IMR-90 (cell line): ENCODE measurements around the gene TAC4. TPM values are rescaled to one million over a fixed set of nuclear protein-coding genes. Genes with fewer than 3 reads are reported as not detected.

Experiments
- ATAC-seq: fragments of 200-7000 bp; cut with Tn5 transposase; 2 replicates; pipeline ENCODE4 v1.9.1; 2020; ENCODE audit warnings: low read depth, mild to moderate bottlenecking, moderate library complexity
- BruUV-seq: library from RNA; stranded (reverse); fragments of 400-500 nt; replicated peaks from 2 replicates; lab custom pipeline; 2021; lab: Mats Ljungman, UMichigan
- CTCF ChIA-PET: fragments of 300-600 bp; formaldehyde crosslinking; extraction: SDS; loops from one replicate; lab custom pipeline; 2021; ENCODE audit warnings: antibody characterized with exemption; lab: Yijun Ruan, JAX
- POLR2A ChIA-PET: fragments of 300-600 bp; sonication (Branson Sonifier 250); formaldehyde crosslinking; loops from one replicate; lab custom pipeline; 2022; ENCODE audit warnings: antibody characterized with exemption; ENCODE audit not compliant: unreplicated experiment; lab: Charles Lee
- DNase-seq: peaks from one replicate; pipeline ENCODE4 v3.0.0; 2013
- H2AFZ ChIP-seq: replicated peaks from 2 replicates; pipeline ENCODE3; 2013; ENCODE audit warnings: low read length, mild to moderate bottlenecking; ENCODE audit not compliant: poor library complexity
- H2AK5ac ChIP-seq: 2 replicates; pipeline ENCODE4 v1.6.1; 2013; ENCODE audit warnings: low read depth, low read length, inconsistent platforms
- H2AK9ac ChIP-seq: replicated peaks from 2 replicates; pipeline ENCODE3; 2013; ENCODE audit warnings: mild to moderate bottlenecking, low read depth, low read length, moderate library complexity; ENCODE audit not compliant: poor library complexity
- H2BK120ac ChIP-seq: 2 replicates; pipeline ENCODE4 v1.6.1; 2013; ENCODE audit warnings: low read depth, low read length, inconsistent platforms
- H2BK15ac ChIP-seq: 3 replicates; pipeline ENCODE4 v1.6.1; 2013; ENCODE audit warnings: low read depth, low read length, inconsistent platforms
- H2BK20ac ChIP-seq: 2 replicates; pipeline ENCODE4 v1.6.1; 2013; ENCODE audit warnings: low read depth, mild to moderate bottlenecking, inconsistent platforms, low read length, moderate library complexity
- H2BK5ac ChIP-seq: 2 replicates; pipeline ENCODE4 v1.6.1; 2013; ENCODE audit warnings: mild to moderate bottlenecking, low read depth, low read length, inconsistent platforms; ENCODE audit not compliant: poor library complexity, severe bottlenecking
- H3K14ac ChIP-seq: replicated peaks from 2 replicates; pipeline ENCODE4 v1.6.1; 2013; ENCODE audit warnings: low read depth, low read length, inconsistent platforms
- H3K18ac ChIP-seq: 2 replicates; pipeline ENCODE4 v1.6.1; 2013; ENCODE audit warnings: low read depth, low read length, control low read depth
- H3K23ac ChIP-seq: 2 replicates; pipeline ENCODE4 v1.6.1; 2013; ENCODE audit warnings: low read depth, low read length, inconsistent platforms
- H3K27ac ChIP-seq: 2 replicates; pipeline ENCODE4 v1.5.1; 2013; ENCODE audit warnings: mild to moderate bottlenecking, control low read depth, low read length; ENCODE audit not compliant: insufficient read depth
- H3K27me3 ChIP-seq: 2 replicates; pipeline ENCODE4 v1.6.1; 2013; ENCODE audit warnings: low read length; ENCODE audit not compliant: control insufficient read depth, insufficient read depth
- H3K36me3 ChIP-seq: 2 replicates; pipeline ENCODE4 v1.6.1; 2013; ENCODE audit warnings: low read length, mixed read lengths; ENCODE audit not compliant: control insufficient read depth, insufficient read depth
- H3K4ac ChIP-seq: 2 replicates; pipeline ENCODE4 v1.6.1; 2013; ENCODE audit warnings: low read depth, low read length, inconsistent platforms
- H3K4me1 ChIP-seq: 2 replicates; pipeline ENCODE4 v1.6.1; 2013; ENCODE audit warnings: low read length, mixed read lengths; ENCODE audit not compliant: control insufficient read depth, insufficient read depth
- H3K4me2 ChIP-seq: 2 replicates; pipeline ENCODE4 v1.6.1; 2013; ENCODE audit warnings: low read depth, mild to moderate bottlenecking, control low read depth, low read length, moderate library complexity
- H3K4me3 ChIP-seq: 2 replicates; pipeline ENCODE4 v1.5.1; 2013; ENCODE audit warnings: low read depth, mild to moderate bottlenecking, control low read depth, low read length, moderate library complexity; ENCODE audit not compliant: insufficient read depth
- H3K56ac ChIP-seq: 2 replicates; pipeline ENCODE4 v1.6.1; 2013; ENCODE audit warnings: low read length, inconsistent platforms; ENCODE audit not compliant: insufficient read depth; ENCODE audit errors: extremely low read depth
- H3K79me1 ChIP-seq, 2 experiments: 2 replicates each; pipeline ENCODE4 v1.6.1; 2013; ENCODE audit warnings: low read length in 2 of 2, inconsistent platforms in 1 of 2, low read depth in 1 of 2
- H3K9ac ChIP-seq: 2 replicates; pipeline ENCODE4 v1.6.1; 2013; ENCODE audit warnings: low read depth, low read length, control low read depth
- H3K9me1 ChIP-seq: 2 replicates; pipeline ENCODE4 v1.6.1; 2013; ENCODE audit warnings: low read length, inconsistent platforms; ENCODE audit not compliant: insufficient read depth
- H3K9me3 ChIP-seq: 2 replicates; pipeline ENCODE4 v1.6.1; 2013; ENCODE audit warnings: low read length; ENCODE audit not compliant: control insufficient read depth, insufficient read depth
- H4K20me1 ChIP-seq: 2 replicates; pipeline ENCODE4 v1.6.1; 2013; ENCODE audit warnings: low read length, inconsistent platforms; ENCODE audit not compliant: insufficient read depth
- H4K5ac ChIP-seq: 2 replicates; pipeline ENCODE4 v1.6.1; 2013; ENCODE audit warnings: mild to moderate bottlenecking, low read depth, low read length, control low read depth
- H4K8ac ChIP-seq, 2 experiments: 2 replicates each; pipeline ENCODE4 v1.6.1; 2013; ENCODE audit warnings: low read depth in 2 of 2, low read length in 2 of 2, control low read depth in 1 of 2, inconsistent platforms in 1 of 2
- H4K91ac ChIP-seq: 2 replicates; pipeline ENCODE4 v1.6.1; 2013; ENCODE audit warnings: low read depth, low read length, inconsistent platforms; ENCODE audit not compliant: insufficient read depth
- CTCF ChIP-seq: conservative IDR thresholded peaks from 2 replicates; pipeline ENCODE4 v1.5.1; 2012; ENCODE audit warnings: mild to moderate bottlenecking, low read depth, low read length, improper control_type of control experiment
- MAFK ChIP-seq: IDR thresholded peaks from 2 replicates; pipeline ENCODE4 v1.6.1; 2012; ENCODE audit warnings: low read depth, low read length, improper control_type of control experiment
- POLR2A ChIP-seq: IDR thresholded peaks from 2 replicates; pipeline ENCODE4 v1.6.1; 2012; ENCODE audit warnings: mild to moderate bottlenecking, low read depth, low read length
- RAD21 ChIP-seq: IDR thresholded peaks from 2 replicates; pipeline ENCODE4 v1.6.1; 2012; ENCODE audit warnings: low read length, improper control_type of control experiment
- SMC3 ChIP-seq: fragments of 150-350 bp; IDR thresholded peaks from 2 replicates; pipeline ENCODE4 v1.6.1; 2016; ENCODE audit warnings: low read depth, mild to moderate bottlenecking, antibody characterized with exemption, low read length, moderate library complexity
- WGBS, 2 experiments: methylation state at CpG; one replicate each; pipeline versions ENCODE4 v1.1.5 to v1.1.7; 2013; ENCODE audit warnings: missing lambda C conversion rate in 2 of 2; ENCODE audit not compliant: insufficient read length in 1 of 2; ENCODE audit errors: extremely low coverage in 2 of 2; 5-methylcytosine and 5-hydroxymethylcytosine counted together
- dilution Hi-C: fragments of 300-500 bp; cut with HindIII; formaldehyde crosslinking; loops from one replicate; pipeline ENCODE4 v1.14.3; 2018; ENCODE audit warnings: low sequenced_read_pairs; ENCODE audit not compliant: unreplicated experiment
- in situ Hi-C: fragments of 300-500 bp; cut with MboI; formaldehyde crosslinking; loops from 3 replicates; pipeline ENCODE4 v1.14.3; 2019; ENCODE audit warnings: low sequenced_read_pairs, inconsistent platforms, mixed read lengths
- intact Hi-C: fragments of 100-400 bp; cut with micrococcal nuclease; formaldehyde crosslinking; loops from 2 replicates; pipeline ENCODE4 v1.10.0; 2022
- polyA plus RNA-seq, 3 experiments: library from polyadenylated mRNA; depleted of rRNA; stranded (reverse); fragments of >200 nt; gene quantifications; 2 replicates each; pipeline ENCODE4 v1.2.3, GENCODE V29; 2012; ENCODE audit warnings: low replicate concordance in 1 of 3
- total RNA-seq: library from RNA; depleted of rRNA; stranded (reverse); fragments of >200 nt; gene quantifications from 2 replicates; pipeline ENCODE4 v1.2.3, GENCODE V29; 2012

TAC4 gene
- total and polyA plus RNA-seq, 2 of the 4 experiments (the other 2 are of a cell fraction) = not detected

GRCh38 chr17:49861150-49861884 lies 13.4 kb upstream of the TAC4 start (continued):
- TF ChIP-seq SMC3 (peak; percentile 98), MAFK (no peak)

- ChIA-PET CTCF (interaction anchor here (0.6 to 4.2 kb wide), 2 partner anchors 130 to 137 kb away, joined by 6 to 21 read pairs; partner anchors contain the start of gene DLX3), POLR2A (no interaction called here)
- no peak overlapping the region for H2AK5ac ChIP-seq
- 0 out of 2 replicates have a peak, but pooled peaks have one; percentile 3 for TF ChIP-seq RAD21
- no peak for TF ChIP-seq POLR2A
- no peak for TF ChIP-seq SMC3
- 0 out of 2 replicates have a peak, but pooled peaks have one; percentile 5 for TF ChIP-seq CTCF
- H2AFZ ChIP-seq = peak overlapping the region; percentile 32
- no peak overlapping the region for H3K4me2 ChIP-seq
- peaks cover 14% of the 10 kb centered on the region for H4K20me1 ChIP-seq
- H3K4ac ChIP-seq = no peak overlapping the region
- BruUV-seq = no TSS peak
- no peak overlapping the region for H4K8ac ChIP-seq
- H3K23ac ChIP-seq = no peak overlapping the region
- peaks cover 42% of the 10 kb centered on the region for H3K27me3 ChIP-seq
- no peak overlapping the region for H3K27ac ChIP-seq
- H3K9me3 ChIP-seq = no peaks in the 10 kb centered on the region
- no peaks in the 10 kb centered on the region for H3K79me1 ChIP-seq
- intact Hi-C loops = no loop called here
- H2BK20ac ChIP-seq = no peak overlapping the region
- no peak overlapping the region for H3K56ac ChIP-seq
- H2AK9ac ChIP-seq = peak overlapping the region; percentile 65
- ATAC-seq (0 out of 2 replicates have a peak, but pooled peaks have one; percentile 24), DNase-seq (no peak)
- no peak overlapping the region for H2BK15ac ChIP-seq
- no peak overlapping the region for H3K14ac ChIP-seq
- no peak overlapping the region for H2BK5ac ChIP-seq
- dilution Hi-C loops = no loop called here
- no peak overlapping the region for H3K4me3 ChIP-seq
- WGBS, 2 experiments = 66% methylated on average over 6 of the region's 20 CpGs; no CpG with 5 or more reads in 1 of the 2 experiments
- H3K36me3 ChIP-seq = no peaks in the 10 kb centered on the region
- no peak overlapping the region for H3K9ac ChIP-seq
- H3K18ac ChIP-seq = no peak overlapping the region
- H4K91ac ChIP-seq = no peak overlapping the region
- H3K9me1 ChIP-seq = no peaks in the 10 kb centered on the region
- H2BK120ac ChIP-seq = no peak overlapping the region
- H3K4me1 ChIP-seq = no peaks in the 10 kb centered on the region
- in situ Hi-C loops = loop anchor here (5.0 kb wide), 2 partner anchors 137 to 227 kb away; partner anchors contain the start of gene DLX3
- H4K5ac ChIP-seq = no peak overlapping the region
These were observed 12.4 kb upstream of the TAC4 start for GRCh38 chr17:49859991-49860953.
